ENCODE data around the gene PTK6.

- TF ChIP-seq POLR2A (IDR thresholded peaks at IDR 0.05) (no peak), CTCF (IDR thresholded peaks at IDR 0.05 in 4 of 5, conservative IDR thresholded peaks at IDR 0.05 in 1 of 5) (no peak)
Observed at GRCh38 chr20:63527184-63527583, 10.0 kb downstream of the PTK6 start.

Data from gastrocnemius medialis (tissue), 4 donors.